ENCODE results near the gene PADI3.

Gene PADI3

GRCh38 chr1:17290553-17290952 is 41.7 kb downstream of the PADI3 start:
- TF ChIP-seq JUND (IDR thresholded peaks at IDR 0.05; ENCODE audit: low read depth) = no peak
- in situ Hi-C loops (cut with HindIII; ENCODE audit: low pct_unique_long_range_greater_than_20kb, low sequenced_read_pairs) = no loop called here
- DNase-seq (ENCODE audit: low read depth in 1 of 2, low spot score in 1 of 2) = no peak

DNA sequence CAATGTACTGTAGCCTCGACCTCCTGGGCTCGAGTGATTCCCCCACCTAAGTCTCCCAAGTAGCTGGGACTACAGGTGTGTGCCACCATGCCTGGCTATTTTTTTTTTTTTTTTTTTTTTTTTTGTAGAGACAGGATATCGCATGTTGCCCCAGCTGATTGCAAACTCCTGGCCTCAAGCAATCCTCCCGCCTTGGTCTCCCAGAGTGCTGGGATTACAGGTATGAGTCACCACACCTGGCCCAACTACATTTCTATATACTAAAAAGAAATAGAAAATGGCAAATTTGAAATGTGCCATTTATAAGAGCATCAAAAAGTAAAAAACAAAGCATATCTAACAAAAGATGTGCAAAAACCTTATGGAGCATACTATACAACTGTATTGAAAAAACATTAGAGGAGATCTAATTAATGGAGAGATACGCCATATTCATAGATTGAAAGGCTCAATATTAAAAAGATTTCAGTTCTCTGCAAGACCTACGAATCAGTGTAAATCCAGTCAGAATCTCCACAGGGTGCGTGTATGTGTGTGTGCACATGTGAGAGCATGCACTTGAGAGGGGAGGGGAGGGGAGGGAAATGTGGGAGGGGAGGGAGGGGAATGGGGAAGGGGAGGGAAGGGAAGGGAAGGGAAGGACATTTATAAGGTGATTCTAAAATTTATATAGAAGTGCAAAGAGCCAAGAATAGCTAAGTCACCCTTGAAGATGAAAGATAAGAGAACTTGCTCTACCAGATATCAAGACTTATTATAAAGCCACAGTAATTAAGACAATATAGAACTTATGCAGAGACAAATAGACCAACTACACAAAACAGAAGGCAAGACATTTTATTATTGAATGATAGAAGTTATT is 43.6 kb downstream of the PADI3 start:
- in situ Hi-C loops (cut with HindIII; ENCODE audit: low pct_unique_long_range_greater_than_20kb, low sequenced_read_pairs) = no loop called here
- peak in 1 of 2 experiments; percentile 47 for DNase-seq (ENCODE audit: low read depth in 1 of 2, low spot score in 1 of 2)
- TF ChIP-seq JUND (IDR thresholded peaks at IDR 0.05; ENCODE audit: low read depth) = no peak

GRCh38 chr1:17293681-17294425 is 45.0 kb downstream of the PADI3 start:
- DNase-seq (ENCODE audit: low read depth in 1 of 2, low spot score in 1 of 2) = no peak
- in situ Hi-C loops (cut with HindIII; ENCODE audit: low pct_unique_long_range_greater_than_20kb, low sequenced_read_pairs) = no loop called here

DNA sequence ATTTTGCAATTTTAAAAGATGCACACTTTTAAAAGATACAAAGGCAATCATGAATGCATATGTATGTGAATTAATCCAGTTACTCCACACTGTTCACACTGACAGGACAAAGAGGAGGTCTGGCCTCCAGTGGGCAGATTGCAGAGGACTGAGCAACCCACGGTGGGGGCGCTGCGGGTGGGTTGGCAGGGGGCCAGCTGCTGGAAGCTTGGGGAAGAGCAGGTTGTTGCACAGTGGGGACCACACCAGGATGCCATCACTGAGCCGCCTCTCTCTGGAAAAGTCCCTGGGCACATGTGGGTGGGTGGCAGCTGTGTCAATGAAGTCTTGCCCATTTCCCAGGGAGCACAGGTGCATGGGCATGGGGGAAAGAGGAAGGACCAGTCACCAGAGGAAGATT is 46.4 kb downstream of the PADI3 start:
- in situ Hi-C loops (cut with HindIII; ENCODE audit: low pct_unique_long_range_greater_than_20kb, low sequenced_read_pairs) = no loop called here
- DNase-seq (ENCODE audit: low read depth in 1 of 2, low spot score in 1 of 2) = no peak
- no peak for TF ChIP-seq JUND (IDR thresholded peaks at IDR 0.05; ENCODE audit: low read depth)

More at GRCh38 chr1:17293681-17294425, 45.0 kb downstream of the PADI3 start:
- TF ChIP-seq JUND (IDR thresholded peaks at IDR 0.05; ENCODE audit: low read depth) = no peak

DNA sequence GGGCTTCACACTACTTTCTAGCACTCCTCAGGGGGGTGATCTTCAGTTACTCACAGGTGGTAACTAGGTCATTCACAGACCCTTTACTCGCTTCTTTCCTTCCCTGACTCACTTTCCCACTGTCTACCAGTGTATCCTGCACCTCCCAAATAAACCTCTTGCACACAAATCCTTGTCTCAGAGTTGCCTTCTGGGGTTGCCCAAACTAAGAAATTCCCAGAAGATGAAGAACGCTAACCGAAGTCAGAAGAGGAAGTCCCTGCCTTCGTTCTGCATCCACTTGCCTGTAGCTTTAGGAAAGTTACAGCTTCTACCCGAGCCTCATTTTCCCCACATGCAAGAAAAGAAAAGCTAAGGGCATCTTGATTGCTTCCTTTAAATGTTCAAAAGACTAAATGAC is 47.2 kb downstream of the PADI3 start:
- no peak for DNase-seq (ENCODE audit: low read depth in 1 of 2, low spot score in 1 of 2)
- no peak for TF ChIP-seq JUND (IDR thresholded peaks at IDR 0.05; ENCODE audit: low read depth)
- in situ Hi-C loops (cut with HindIII; ENCODE audit: low pct_unique_long_range_greater_than_20kb, low sequenced_read_pairs) = no loop called here

GRCh38 chr1:17297991-17298390 is 49.1 kb downstream of the PADI3 start:
- peak in 1 of 2 experiments; percentile 50 for DNase-seq (ENCODE audit: low read depth in 1 of 2, low spot score in 1 of 2)
- in situ Hi-C loops (cut with HindIII; ENCODE audit: low pct_unique_long_range_greater_than_20kb, low sequenced_read_pairs) = no loop called here
- TF ChIP-seq JUND (IDR thresholded peaks at IDR 0.05; ENCODE audit: low read depth) = no peak

- TF ChIP-seq JUND (IDR thresholded peaks at IDR 0.05; ENCODE audit: low read depth) = no peak
- DNase-seq (ENCODE audit: low read depth in 1 of 2, low spot score in 1 of 2) = no peak
- in situ Hi-C loops (cut with HindIII; ENCODE audit: low pct_unique_long_range_greater_than_20kb, low sequenced_read_pairs) = no loop called here
These were observed 52.9 kb downstream of the PADI3 start for GRCh38 chr1:17301767-17302166.

DNA sequence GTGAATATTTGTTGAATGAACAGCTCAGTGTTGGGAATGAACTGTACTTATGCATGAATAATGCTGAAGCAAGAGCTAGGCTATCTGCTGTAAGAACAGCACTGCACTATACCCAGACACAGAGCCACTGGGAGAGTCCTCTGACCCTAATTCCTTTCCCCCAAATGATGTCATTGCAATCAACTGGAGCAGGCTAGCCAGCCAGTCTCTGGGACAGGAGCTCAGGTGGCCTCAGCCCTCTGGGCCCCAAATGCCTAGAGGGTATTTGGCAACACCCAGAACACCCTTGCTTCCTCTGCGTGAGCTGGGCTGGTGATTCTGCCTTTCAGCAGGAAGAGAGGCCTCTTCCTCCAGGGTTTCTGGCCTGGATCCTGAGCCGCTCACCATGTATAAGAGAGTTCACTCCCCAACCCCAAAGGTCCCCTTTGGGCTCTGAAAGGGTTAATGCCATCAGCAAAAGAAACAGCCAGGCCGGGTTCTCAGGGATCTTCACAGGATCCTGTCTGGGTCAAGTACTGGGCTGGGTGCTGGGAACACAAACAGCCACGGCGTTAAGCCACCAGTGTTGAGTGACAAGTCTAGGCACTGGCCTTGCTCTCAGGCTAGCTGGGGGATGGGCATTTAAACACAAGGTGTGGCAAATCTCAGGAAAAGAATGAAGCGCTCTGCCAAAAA is 55.4 kb downstream of the PADI3 start:
- DNase-seq (ENCODE audit: low read depth in 1 of 2, low spot score in 1 of 2) = peak; percentile 27 to 83
- in situ Hi-C loops (cut with HindIII; ENCODE audit: low pct_unique_long_range_greater_than_20kb, low sequenced_read_pairs) = no loop called here
- no peak for TF ChIP-seq JUND (IDR thresholded peaks at IDR 0.05; ENCODE audit: low read depth)

DNA sequence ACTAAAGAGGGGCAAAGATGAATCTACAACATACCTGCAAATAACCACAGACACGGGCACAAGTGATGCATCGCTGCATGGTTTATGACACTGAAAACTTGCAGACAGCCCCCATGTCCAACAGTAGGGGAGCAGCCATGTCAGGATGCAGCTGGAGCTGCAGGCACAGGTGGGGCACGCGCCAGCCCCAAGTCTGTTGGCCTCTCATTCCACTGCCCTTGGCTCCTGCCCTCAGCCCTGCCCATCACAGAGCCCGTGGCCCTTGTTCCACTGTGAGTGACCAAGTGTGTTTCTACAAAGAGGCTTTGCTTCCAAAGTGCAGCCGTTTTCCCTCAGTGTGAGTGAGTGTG is 55.9 kb downstream of the PADI3 start:
- DNase-seq (ENCODE audit: low read depth in 1 of 2, low spot score in 1 of 2) = no peak
- in situ Hi-C loops (cut with HindIII; ENCODE audit: low pct_unique_long_range_greater_than_20kb, low sequenced_read_pairs) = no loop called here
- no peak for TF ChIP-seq JUND (IDR thresholded peaks at IDR 0.05; ENCODE audit: low read depth)

GRCh38 chr1:17305576-17306095 is 56.7 kb downstream of the PADI3 start:
- in situ Hi-C loops (cut with HindIII; ENCODE audit: low pct_unique_long_range_greater_than_20kb, low sequenced_read_pairs) = no loop called here

GRCh38 chr1:17306407-17306806 is 57.5 kb downstream of the PADI3 start:
- TF ChIP-seq JUND (IDR thresholded peaks at IDR 0.05; ENCODE audit: low read depth) = no peak
- in situ Hi-C loops (cut with HindIII; ENCODE audit: low pct_unique_long_range_greater_than_20kb, low sequenced_read_pairs) = no loop called here
- DNase-seq (ENCODE audit: low read depth in 1 of 2, low spot score in 1 of 2) = peak in 1 of 2 experiments; percentile 26

More at GRCh38 chr1:17305576-17306095, 56.7 kb downstream of the PADI3 start:
- no peak for DNase-seq (ENCODE audit: low read depth in 1 of 2, low spot score in 1 of 2)
- no peak for TF ChIP-seq JUND (IDR thresholded peaks at IDR 0.05; ENCODE audit: low read depth)

GRCh38 chr1:17306921-17307320 is 58.0 kb downstream of the PADI3 start:
- no peak for TF ChIP-seq JUND (IDR thresholded peaks at IDR 0.05; ENCODE audit: low read depth)
- in situ Hi-C loops (cut with HindIII; ENCODE audit: low pct_unique_long_range_greater_than_20kb, low sequenced_read_pairs) = no loop called here
- DNase-seq (ENCODE audit: low read depth in 1 of 2, low spot score in 1 of 2) = peak in 1 of 2 experiments; percentile 62
